Measurements from ENCODE around the gene CKLF.
A peak's percentile ranks its signal among the peaks of the same experiment; 100 is the strongest.
"Not testable (repeated sequence)": the region's sequence is repeated elsewhere in the genome, so short reads cannot be mapped to it uniquely, and the experiment has no call there.

The CKLF gene

DNA sequence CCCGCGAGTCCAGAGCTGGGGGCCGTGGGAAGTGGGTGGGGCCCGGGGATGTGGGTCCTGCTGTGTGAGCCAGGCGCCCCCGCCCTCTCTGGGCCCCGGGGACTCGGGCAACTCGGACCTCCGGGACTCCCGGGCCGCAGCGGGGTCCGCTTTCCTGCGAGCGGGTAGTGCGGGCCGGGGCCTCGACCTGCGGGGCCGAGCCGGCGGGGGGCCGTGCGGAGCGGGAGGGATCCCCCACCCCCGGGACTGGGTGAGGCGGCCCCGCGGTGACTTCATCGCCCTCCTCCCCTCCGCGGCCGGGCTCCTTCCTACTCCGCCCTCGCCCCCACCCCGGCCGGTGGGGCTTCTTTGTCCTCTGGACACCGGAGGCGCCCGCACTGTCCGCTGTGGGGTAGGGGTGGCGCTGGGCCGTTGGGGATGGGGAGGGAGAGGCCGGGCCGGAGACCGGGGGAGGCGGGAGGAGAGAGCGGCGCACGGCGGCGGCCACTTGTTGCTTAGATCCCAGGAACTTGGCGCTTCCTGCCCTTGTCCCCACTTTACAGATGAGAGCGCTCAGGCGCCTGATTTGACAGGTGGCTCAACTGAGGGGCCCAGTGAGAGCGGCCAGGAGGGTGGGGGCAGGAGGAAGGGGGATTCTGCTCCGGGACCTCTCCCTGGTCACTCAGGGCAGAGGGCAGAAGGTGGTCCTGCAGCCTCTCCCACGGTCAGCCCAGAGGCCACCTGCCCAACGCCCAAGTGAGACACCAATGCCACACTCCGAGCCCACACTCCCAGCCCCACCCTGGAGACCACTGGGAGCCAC lies 53.0 kb downstream of the CKLF start:
- Mint-ChIP-seq H3K4me3 (peak overlapping the region; percentile 88), H3K9me3 (peaks cover 3% of the 10 kb centered on the region), H3K27ac (no peak overlapping the region), H3K36me3 (ENCODE audit: low read depth) (peaks cover 17% of the 10 kb centered on the region), H3K27me3 (no peaks in the 10 kb centered on the region), H3K4me1 (ENCODE audit: low read depth) (peaks cover 41% of the 10 kb centered on the region)

DNA sequence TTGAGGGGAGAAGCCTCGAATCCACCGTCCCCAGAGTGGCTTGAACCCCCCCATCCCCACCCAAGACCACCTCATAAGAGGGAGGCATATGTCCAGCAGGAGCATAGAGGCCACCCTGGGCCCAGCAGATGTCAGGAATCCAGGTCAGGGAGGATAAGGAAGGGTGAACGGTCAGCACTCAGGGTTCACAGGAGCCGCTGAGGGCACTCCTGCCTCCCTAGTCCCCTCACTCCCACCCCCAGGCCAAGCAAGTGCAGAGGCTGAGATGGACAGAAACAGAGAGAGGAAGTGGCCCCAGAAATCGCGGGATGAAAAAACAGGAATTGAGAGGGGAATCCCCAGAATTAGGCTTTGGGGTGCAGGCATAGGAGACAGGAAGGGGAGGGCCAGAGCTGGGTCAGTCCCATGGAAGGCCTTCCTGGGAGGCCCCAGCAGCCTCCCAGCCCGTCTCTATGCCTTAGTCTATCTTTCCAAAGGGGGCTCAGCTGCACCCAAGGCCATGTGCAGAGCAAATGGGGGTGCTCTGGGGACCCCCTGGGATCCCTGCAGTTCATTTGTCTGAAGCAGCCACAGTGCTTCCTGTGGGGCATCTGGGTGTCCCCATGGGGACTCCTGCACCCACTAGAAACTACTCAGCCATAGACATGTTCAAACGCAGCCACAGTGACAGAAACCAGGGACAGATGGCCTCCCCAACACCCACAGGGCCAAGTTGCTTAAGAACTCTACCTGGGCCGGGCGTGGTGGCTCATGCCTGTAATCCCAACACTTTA lies 53.8 kb downstream of the CKLF start:
- Mint-ChIP-seq H3K4me1 (ENCODE audit: low read depth) (peaks cover 41% of the 10 kb centered on the region), H3K4me3 (peak overlapping the region; percentile 74), H3K27me3 (no peaks in the 10 kb centered on the region)

DNA sequence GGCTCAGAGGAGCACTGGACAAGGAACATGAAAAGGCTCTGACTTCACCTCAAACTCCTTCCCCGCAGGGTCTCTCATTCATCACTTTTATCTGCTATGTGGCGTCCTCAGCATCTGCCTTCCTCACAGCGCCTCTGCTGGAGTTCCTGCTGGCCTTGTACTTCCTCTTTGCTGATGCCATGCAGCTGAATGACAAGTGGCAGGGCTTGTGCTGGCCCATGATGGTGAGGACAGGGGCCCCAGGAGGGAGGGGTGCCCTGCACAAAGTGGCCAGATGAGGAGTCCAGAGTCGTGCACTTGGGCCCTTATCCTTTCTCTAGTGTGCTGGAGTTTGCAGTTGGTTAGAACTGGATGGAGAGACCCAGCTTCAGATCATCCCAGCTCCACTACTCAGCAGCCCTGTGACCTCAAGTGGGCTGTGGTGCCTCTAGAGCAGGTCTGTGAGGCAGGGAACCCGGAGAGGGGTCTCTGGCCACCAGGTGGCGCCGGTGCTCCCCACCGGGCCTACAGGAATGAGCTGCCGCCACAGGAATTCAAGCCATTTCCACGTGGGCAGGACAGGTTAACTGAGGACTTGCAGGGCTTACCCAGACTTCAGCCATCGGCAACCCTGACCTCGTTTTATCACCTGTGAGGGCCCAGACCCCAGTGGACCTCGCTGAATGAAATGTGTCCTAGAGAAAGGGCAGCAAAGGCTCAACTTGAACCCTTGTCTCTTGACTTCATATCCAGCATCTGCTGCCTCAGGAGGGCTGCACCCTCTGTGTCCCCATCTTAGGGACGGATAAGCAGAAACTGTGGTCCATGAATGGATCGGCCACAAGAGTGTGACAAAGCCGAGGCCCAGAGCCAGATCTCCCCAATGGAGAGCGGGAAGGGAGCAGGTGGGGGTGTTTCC lies 56.1 kb downstream of the CKLF start:
- Mint-ChIP-seq H3K4me3 (no peak overlapping the region), H3K27ac (peak overlapping the region; percentile 40), H3K4me1 (ENCODE audit: low read depth) (peaks cover 36% of the 10 kb centered on the region), H3K9me3 (no peaks in the 10 kb centered on the region), H3K27me3 (no peaks in the 10 kb centered on the region), H3K36me3 (ENCODE audit: low read depth) (peaks cover 23% of the 10 kb centered on the region)

More for the DNA sequence above, 53.8 kb downstream of the CKLF start:
- Mint-ChIP-seq H3K9me3 (no peaks in the 10 kb centered on the region), H3K36me3 (ENCODE audit: low read depth) (peaks cover 18% of the 10 kb centered on the region), H3K27ac (peak overlapping the region; percentile 72)

DNA sequence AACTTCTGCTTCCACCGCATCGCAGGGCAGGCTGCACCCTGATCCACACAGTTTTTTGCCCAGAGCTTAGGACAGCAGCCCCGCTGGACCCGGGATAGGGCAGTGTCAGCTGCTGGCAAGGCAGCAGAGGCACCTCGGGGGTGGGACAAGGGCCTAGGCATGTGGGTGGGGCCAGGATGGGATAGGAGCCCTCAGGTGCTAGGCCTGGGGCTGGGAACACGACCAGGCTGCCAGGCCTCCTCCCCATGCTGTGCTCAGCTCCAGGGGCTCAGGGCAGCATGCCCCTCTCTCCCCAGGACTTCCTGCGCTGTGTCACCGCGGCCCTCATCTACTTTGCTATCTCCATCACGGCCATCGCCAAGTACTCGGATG lies 56.7 kb downstream of the CKLF start:
- H3K36me3 Mint-ChIP-seq (ENCODE audit: low read depth): peaks cover 25% of the 10 kb centered on the region
- no peaks in the 10 kb centered on the region for H3K9me3 Mint-ChIP-seq
- no peaks in the 10 kb centered on the region for H3K27me3 Mint-ChIP-seq
- peaks cover 30% of the 10 kb centered on the region for H3K4me1 Mint-ChIP-seq (ENCODE audit: low read depth)
- H3K4me3 Mint-ChIP-seq: no peak overlapping the region
- no peak overlapping the region for H3K27ac Mint-ChIP-seq

DNA sequence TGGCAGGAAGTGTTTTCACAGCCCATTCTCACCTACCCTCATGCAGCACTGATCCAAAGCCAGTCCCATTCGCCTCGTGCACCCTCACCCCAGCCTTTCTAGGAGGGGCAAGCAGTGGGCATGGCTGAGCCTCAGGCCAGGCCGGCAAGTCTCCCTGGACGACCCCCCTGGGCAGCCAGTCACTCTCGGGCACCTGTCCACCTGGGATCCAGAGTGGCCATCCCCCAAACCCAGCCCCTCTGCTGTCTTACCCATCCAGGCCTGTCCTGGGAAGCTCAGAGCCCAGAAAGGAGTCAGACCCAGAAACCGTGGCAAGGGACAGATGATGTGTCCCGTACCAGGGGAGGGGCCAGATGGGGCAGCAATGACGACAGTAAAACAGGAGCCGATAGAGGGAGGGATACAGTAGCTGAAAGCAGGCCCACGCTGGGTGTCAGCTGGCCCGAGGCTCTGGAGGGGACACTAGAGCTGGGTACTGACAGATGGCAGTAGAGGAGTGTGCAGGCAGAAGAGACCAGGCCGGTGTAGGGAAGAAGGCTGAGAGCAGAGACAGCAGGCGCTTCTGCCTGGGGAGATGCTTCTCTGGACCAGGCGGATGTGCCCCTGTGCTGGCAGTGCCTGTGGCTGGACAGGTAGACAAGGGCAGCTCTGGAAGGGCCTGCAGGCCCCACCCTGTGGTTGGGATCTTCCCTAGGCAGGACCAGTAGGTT lies 57.9 kb downstream of the CKLF start:
- Mint-ChIP-seq H3K27ac (peak overlapping the region; percentile 21), H3K4me1 (ENCODE audit: low read depth) (peaks cover 30% of the 10 kb centered on the region), H3K4me3 (no peak overlapping the region), H3K9me3 (no peaks in the 10 kb centered on the region), H3K27me3 (no peaks in the 10 kb centered on the region), H3K36me3 (ENCODE audit: low read depth) (peaks cover 25% of the 10 kb centered on the region)

DNA sequence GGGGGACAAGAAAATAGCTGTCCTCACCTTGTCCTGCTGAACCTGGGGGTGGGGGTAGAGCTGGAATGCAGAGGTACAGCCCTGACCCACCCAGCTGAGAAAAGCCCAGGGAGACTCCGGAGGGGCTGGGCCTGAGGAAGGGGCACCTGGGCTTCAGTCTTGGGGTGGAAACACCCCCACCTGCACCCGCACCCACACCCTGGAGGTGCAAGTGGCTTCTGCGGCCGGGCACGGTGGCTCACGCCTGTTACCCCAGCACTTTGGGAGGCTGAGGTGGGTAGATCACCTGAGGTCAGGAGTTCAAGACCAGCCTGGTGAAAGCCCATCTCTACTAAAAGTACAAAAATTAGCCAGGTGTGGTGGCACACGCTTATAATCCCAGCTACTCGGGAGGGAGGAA lies 59.5 kb downstream of the CKLF start:
- H3K27ac Mint-ChIP-seq, H3K27me3 Mint-ChIP-seq, H3K9me3 Mint-ChIP-seq, H3K4me3 Mint-ChIP-seq: not testable (repeated sequence)
- Mint-ChIP-seq H3K36me3 (ENCODE audit: low read depth) (peaks cover 25% of the 10 kb centered on the region), H3K4me1 (ENCODE audit: low read depth) (peaks cover 18% of the 10 kb centered on the region)

DNA sequence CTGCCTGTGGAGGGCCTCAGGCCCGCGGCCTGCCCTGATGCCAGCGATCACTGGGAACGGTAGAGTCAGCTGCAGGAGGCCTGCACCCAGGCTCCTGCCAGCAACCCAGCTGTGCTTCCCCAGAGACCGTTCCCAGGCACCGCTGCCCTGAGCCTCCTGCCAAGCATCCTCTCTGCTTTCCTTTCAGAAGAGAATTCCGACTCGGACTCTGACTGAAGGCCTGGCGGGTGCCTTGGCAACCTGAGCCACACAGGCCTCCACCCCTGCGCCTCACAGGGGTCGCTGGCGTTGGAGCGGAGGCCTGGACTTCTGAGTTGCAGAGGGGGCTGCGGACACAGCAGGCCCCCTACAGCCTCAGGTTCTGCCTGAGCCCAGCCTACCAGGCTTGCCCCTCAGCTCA lies 60.0 kb downstream of the CKLF start:
- no peaks in the 10 kb centered on the region for H3K27me3 Mint-ChIP-seq

DNA sequence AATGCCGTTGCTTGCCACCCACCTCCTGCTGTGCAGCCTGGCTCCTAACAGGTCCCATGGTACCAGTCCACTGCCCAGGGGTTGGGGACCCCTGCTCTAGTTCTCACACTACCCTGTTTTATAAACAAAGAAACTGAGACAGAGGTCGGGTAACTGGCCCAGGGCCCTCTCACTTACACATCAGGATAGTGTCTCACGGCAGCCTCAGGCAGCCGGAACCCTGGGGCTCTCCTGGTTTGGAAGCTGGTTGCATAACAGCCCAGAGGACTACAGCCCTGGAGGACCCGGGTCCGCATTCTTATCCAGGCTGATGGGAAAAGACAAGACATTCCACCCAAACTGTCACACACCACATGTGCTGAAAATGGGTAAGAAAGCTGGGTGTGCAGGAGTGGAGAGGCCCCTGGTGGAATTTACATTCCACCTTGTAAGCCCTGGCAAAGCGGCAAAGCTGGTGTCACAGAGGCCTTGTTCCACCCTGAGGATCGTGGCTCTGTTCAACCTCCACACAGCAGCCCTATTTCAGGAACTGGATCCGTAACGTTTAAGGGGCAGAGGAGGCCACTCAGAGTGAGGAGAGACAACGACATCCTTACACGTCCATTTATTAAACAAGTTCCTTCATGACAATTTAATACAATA lies 61.9 kb downstream of the CKLF start:
- H3K4me1 Mint-ChIP-seq (ENCODE audit: low read depth): peaks cover 2% of the 10 kb centered on the region
- H3K36me3 Mint-ChIP-seq (ENCODE audit: low read depth): peaks cover 22% of the 10 kb centered on the region
- H3K9me3 Mint-ChIP-seq: no peaks in the 10 kb centered on the region
- H3K4me3 Mint-ChIP-seq: no peak overlapping the region
- H3K27ac Mint-ChIP-seq: no peak overlapping the region
- no peaks in the 10 kb centered on the region for H3K27me3 Mint-ChIP-seq

More for the DNA sequence above, 60.0 kb downstream of the CKLF start:
- no peaks in the 10 kb centered on the region for H3K9me3 Mint-ChIP-seq
- peaks cover 24% of the 10 kb centered on the region for H3K36me3 Mint-ChIP-seq (ENCODE audit: low read depth)
- H3K4me3 Mint-ChIP-seq: no peak overlapping the region
- H3K4me1 Mint-ChIP-seq (ENCODE audit: low read depth): peaks cover 12% of the 10 kb centered on the region
- H3K27ac Mint-ChIP-seq: no peak overlapping the region

Data from stimulated activated naive CD8-positive, alpha-beta T cell treated with anti-CD3 and anti-CD28 coated beads, Interleukin-15, Interleukin-2, amounts not matched to agents 100 ng/mL and 50 ng/mL, for 24 hours (primary cell).